HG03575 (cell line): ENCODE results near the gene GNA15.

Source experiments
- ATAC-seq: cut with Tn5 transposase; IDR thresholded peaks from one replicate; pipeline ENCODE4 v1.9.1; 2021; ENCODE audit not compliant: unreplicated experiment, insufficient number of reproducible peaks, low FRiP score; ENCODE audit errors: extremely low read depth

GNA15 gene

DNA sequence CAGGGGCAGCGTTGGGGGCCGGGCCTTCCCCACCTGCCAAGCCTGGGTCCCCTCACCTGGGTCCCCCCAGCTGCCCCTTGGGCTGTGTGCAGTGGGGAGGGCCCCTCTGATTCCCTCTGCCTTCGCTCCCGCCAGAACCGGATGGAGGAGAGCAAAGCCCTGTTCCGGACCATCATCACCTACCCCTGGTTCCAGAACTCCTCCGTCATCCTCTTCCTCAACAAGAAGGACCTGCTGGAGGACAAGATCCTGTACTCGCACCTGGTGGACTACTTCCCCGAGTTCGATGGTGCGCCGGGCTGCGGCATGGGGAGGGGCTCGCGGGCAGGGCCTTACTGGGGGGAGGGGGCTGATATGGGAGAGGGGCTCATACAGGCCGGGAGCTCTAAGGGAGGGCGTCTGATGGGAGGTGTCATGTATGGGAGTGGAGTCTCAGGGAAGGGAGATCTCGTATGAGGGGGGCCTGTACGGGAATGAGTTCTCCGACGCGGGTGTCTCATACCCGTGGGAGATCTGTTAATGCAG is 16.7 kb upstream of the GNA15 start:
- no peak for ATAC-seq

DNA sequence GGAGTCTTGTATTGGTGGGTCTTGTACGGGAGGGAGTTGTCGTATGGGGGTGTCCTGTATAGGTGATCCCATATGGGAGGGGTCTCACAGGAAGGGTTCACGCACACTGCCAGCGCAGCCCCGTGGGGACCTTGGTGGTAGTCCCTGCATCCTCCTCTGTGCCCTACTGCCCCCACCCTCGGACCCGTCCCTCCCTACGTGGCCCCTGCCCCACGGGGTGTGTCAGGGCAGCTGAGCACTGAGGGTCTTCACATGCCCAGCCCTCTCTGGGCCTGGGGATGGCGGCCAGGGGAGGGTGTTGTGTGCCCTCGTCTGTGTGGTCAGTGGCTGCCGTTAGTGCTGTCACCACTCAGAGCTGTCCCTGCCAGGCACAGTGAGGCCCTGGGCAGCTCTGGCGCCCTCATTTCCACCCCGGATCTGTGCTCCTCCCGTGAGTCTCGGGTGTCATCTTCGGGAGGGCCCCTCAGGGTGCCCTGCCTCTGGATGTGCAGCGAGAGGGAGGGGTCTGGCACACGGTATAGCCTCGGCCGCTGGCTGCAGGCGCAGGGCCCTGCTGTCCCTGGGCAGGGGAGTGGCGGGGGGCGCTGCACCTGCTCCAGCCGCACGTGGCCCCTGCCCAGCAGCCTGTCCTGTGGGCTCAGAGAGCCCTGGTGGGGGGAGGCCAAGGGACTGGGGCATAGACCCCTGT is 16.0 kb upstream of the GNA15 start:
- ATAC-seq, result no peak

DNA sequence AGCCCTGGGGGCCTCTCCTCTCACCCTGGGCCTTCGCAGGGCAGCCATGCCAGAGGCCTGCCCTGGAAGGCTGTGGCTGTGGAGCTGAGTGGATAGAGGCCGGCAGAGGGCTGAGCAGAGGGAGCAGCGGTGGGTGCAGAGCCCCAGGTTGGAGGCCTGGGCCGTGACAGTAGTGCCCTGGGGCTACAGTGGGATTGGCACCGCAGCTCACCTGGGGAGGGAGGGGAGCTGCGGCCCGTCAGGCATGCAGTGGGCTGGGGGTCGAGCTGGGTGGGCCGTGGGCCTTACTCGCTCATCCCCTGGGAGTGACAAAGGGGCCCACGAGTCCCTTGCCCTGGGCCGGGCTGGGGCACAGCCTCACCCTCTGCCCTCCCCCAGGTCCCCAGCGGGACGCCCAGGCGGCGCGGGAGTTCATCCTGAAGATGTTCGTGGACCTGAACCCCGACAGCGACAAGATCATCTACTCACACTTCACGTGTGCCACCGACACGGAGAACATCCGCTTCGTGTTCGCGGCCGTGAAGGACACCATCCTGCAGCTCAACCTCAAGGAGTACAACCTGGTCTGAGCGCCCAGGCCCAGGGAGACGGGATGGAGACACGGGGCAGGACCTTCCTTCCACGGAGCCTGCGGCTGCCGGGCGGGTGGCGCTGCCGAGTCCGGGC is 15.1 kb upstream of the GNA15 start:
- no peak for ATAC-seq

DNA sequence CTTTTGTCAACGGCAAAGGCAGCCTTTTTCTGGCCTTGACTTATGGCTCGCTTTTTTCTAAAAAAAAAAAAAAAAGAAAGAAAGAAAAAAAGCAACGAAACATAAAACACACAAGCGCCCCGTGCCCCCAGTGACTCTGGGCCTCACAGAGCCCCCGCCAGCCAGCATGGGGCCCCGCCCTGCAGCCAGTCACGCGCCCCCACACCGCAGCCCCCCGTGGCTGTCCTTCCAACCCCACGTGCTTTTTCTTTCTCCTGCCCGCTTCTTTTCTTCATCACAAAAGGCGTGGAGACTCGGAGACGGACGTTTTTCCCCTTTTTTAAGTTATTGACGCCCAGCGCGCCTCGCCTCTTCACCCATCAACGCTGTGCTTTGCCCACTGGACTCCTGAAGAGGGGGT is 14.4 kb upstream of the GNA15 start:
- ATAC-seq, result no peak

DNA sequence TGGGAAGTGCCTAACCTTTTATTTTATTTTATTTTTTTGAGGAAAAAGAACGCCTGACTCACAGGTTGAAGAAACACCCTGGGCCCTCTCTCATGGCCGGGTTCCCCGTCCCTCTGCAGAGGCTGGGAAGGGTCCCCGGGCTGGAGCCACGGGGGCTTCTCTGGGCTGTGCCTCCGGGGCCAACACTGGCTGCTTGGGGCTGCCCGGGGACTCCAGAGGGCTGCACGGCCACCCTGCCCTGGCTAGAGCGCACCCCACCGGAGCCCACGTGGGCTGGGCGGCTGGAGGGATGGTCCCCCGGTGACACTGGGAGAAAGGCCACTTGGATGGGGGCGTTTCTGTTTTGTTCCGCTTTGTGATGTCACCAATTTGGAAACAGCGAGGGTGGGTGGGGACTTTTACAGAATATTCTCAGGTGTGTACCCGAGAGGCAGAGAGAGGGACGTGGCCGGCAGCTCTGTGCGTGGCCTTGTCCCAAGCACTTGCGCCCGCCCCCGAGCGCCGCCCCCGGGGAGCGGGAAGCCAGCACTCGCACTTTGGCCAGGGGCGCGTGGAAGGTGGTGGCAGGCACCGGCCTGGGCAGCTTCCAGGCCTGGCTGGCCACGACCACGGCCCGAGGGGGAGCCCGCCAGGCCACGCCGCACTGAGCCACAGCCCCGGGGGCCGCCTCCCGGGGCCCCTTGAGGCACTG is 13.9 kb upstream of the GNA15 start:
- ATAC-seq, result no peak

DNA sequence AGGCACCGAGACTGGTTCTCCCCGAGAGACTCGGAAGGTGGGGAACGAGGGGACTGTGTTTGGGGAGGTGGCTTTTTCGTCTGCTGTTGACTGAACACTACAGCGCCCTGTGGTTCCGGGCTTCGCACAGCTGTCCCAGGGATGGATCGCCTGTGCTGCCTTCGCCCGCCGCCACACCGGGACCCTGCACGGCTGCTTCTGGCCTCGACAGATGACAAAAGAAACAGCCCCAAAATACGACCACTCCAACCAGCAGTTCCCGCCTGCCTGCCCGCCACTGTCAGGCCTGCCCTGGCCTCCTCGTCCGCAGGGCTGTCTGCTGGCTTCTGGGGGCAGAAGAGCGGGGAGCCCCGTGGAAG is 13.3 kb upstream of the GNA15 start:
- no peak for ATAC-seq

DNA sequence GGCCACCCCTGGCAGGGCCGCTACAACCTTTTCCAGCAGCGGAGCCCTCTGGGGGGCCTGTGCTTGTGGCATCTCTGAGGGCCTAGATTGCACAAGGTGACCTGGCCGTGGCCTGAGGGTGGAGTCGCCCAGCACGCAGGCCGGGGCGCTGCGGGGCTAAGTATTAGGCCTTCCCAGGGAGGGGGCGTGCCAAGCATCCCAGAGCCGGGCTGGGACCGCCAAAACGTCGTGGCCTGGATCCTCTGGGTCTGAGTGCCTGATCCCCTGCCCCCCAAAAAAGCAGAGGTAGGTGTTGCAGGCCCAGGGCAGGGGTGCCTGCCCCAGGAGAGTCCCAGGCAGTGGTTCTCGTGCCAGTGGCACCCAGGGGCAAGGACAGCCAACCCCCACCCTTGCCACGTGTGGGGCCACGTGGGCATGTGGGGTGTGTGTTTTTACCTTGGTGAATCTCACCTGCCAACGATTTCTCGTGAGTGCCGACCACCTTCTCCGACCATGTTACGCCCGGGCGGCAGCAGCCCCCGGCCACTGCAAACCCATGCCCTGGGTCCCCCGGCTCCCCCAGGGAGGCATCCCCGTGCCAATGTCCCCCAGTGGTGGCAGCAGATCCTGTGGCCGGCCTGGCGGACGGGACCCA is 12.6 kb upstream of the GNA15 start:
- no peak for ATAC-seq

DNA sequence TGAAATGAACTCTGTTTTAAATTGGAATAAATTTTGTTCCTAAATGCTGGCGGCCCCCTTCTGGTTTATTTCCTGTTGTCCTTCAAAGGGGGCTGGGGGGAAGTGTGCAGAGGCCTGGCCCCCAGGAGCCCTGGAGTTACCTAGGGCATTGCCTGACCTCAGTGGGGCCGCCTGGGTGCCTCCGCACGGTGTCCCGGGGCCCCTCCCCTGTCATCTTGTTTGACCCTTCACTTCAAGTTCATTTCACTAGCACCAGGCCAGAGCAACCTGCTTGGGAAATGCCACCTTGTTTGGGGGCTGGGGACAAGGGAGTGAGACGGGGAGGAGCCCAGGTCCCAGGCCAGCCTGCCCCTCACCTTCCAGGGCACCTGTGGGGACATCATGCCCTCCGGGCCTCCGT is 11.9 kb upstream of the GNA15 start:
- ATAC-seq, result no peak

DNA sequence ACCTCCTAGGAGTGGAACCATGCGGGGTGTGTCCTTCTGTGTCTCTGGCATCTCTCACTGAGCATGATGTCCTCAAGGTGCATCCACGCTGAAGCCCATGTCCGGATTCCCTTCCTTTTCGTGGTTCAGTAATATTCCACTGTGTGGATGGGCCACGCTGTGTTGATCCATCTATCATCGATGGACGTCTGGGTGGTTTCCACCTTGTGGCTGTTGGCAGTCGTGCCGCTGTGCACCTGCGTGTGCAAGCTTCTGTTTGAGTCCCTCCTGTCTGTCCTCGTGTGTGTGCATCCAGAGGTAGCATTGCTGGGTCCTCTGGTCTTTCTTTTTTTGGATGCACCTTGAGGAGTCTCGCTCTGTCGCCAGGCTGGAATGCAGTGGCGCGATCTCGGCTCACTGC is 11.2 kb upstream of the GNA15 start:
- no peak for ATAC-seq

DNA sequence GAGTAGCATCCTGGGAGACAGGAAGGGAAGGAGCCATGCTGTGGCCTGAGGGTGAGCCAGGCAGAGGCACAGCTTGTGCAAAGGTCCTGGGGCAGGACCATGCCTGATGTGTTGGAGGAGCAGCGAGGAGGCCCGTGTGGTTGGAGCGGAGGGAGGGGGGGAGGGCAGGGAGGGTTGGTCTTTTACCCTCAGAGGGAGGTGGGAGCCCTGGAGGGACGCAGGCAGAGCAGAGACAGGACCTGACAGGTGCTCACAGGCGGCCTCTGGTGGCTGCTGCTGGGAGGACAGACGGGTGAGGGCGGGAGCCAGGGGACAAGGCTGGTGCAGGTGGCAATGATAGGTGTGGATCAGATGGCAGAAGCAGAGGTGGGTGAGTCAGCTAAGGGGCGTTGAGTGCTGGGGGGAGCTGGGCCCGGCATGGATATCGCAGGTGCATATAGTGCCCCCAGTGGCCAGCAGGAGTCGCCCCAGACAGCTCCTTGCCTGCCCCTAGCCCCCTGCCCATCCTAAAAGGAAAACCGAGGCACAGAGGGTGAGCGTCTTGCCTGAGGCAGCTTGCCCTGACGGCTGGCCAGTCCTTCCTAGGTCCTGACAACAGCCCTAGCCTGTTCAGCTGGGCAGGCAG is 9.8 kb upstream of the GNA15 start:
- no peak for ATAC-seq

DNA sequence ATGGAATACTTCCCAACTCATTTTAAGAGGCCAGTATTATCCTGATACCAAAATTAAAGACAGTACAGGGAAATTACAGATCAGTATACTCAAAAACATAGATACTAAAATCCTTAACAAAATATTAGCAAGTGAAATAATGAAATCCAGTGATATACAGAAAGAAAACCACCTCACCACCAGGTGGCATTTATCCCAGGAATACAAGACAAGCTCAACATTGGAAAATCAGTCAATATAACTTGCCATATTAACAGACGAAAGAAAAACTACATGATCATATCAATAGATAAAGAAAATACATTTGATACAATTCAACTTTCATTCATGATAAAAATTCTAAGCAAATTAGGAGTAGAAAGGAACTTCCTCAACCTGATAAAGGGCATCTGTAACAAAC is 6.7 kb upstream of the GNA15 start:
- ATAC-seq, result no peak

DNA sequence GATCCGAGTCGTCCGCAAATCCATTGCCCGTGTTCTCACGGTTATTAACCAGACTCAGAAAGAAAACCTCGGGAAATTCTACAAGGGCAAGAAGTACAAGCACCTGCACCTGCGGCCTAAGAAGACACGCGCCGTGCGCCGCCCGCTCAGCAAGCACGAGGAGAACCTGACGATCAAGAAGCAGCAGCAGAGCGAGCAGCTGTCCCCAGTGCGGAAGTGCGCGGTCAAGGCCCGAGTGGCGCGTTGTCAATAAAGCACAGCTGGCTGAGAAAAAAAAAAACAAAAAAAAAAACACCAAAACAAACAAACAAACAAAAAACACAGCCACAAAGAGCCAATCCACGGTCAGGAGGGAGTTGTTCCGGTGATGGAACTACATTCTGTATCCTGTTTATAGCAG is 4.7 kb upstream of the GNA15 start:
- ATAC-seq, result no peak

DNA sequence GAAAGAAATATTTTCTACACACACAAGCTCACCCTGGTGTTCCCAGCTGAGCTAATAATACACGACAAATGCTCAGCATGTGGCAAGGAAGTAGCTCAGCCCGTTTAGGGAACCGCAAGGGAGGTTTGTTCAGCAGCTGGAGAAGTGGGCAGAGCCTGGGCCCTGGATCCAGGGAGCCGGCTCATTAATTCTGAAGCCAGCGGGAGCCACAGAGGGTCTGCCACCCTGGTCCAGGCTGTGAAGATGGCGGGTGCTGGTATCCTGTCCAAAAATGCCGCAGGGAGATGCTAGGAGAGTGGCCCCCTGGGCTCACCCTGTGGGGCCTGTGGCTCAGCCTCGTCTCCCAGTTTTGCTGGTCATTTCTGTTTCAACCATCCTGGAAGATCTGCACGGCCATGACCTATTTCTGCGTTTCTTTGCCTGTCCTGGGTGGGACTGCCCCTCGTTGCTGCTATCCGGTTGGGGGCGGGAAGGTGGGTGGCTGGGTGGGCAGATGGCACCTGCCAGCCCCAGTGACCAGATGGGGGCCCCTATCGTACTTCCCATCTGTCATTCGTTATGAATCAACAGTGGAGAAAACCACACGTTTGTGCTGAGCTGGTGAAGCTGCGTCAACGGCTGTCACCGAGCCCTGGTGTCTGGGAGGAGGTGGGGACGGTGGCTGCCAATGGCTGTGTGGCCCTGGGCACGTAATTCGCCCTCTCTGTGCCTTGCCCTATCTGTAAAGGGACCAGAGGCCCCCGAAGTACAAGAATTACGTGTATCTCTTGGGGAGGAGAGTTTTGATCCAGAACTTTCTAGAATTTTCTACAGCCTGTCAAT is 2.7 kb upstream of the GNA15 start:
- ATAC-seq, result no peak

DNA sequence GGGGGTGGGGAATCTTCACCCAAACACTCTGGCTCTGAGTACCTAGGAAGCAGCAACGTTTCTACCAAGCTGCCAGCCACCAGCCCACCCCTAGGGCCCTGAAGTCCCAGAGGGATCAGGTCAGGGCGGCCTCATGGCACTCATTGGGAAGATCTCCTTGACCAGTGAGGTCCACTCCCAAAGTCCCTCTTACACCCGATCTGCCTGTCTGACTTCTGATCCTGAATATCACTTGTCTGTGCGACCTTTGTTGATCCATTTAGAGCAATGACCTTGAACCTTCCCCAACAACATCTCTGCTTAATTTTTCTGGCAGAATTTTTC is 2.1 kb upstream of the GNA15 start:
- no peak for ATAC-seq

DNA sequence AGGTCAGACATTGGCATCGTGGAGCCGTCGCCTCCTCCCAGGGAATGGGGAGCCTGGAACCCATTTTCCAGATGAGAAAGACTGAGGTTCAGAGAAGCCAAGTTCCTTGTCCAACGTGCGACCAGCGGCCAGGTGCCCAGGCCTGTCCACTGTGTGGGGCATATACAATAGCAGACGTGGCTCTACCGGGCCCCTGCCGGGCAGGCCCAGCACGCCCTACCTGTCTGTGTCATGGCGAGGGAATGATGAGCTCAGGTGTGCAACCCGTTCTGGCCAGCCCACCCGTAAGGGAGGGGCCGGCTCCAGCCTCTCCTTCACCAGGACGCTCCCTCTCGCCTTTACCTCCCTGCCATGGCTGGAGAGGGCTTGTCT is 837 bp downstream of the GNA15 start:
- no peak for ATAC-seq

DNA sequence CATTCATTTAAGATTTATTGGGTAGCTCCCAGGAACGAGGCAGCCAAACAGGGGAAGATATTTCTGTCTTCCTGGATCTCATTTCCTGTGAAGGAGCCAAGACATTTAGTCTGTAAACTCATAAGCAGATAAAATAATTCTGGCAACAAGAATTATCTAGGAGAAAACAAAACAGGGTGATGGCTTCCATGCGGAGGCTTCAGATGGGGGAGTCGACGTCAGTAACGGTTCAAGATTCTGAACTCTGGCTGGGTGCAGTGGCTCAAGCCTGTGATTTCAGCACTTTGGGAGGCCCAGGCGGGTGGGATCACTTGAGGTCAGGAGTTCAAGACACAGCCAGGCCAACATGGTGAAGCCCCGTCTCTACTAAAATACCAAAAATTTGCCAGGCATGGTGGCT is 1.3 kb downstream of the GNA15 start:
- no peak for ATAC-seq

DNA sequence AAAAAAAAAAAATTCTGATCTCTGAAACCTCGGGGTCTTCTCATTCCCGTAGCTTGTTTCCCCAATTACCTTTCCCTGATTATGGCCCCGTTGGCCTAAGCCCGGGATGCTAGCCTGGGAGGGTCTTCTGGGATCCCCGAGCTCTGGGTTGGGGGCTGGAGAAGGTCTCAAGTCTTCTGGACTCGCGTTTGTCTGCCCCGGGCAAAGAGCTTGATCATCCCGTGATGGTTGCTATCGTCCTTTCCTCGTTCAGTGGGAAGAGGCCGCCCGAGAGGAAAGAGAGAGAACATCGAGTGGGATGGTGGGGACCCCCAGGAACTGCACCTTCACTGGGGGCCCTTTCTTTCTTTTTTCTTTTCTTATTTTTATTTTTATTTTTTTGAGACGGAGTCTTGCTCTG is 2.4 kb downstream of the GNA15 start:
- ATAC-seq, result no peak

DNA sequence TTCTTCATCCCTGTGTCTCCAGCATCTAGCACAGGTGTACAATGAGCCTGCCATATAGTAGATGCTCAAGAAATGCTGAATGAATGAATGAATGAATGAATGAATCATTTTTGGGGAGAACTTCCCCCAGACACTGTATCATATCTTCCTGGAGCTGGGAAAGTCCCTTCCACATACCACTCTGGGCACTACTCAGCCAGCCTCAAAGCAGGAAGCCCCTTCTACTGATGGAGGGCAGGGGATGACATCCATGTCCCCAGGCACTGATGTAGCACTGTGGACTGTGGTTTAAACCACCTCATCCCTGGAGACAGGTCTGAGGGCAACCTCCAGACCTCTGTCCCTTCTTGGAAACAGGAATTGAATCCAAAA is 4.8 kb downstream of the GNA15 start:
- no peak for ATAC-seq

DNA sequence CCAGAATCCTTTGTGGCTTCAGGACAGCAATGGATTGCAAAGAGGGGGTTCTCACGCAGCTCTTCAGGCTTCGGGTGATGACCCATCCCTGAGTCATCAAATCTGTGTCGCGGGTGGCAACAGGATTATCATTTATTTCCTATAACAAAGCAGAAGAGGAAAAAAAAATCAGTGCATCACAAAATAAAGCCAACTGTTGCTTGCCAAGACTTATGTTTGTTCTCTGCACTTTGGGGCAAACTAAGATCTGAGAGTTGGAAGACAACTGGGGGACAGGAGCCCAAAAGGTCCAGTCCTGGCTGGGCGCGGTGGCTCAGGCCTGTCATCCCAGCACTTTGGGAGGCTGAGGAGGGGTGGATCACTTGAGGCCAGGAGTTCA is 6.4 kb downstream of the GNA15 start:
- no peak for ATAC-seq
